HG03558 (cell line): Measurements from ENCODE around the gene FYN.

Experiments used
- ATAC-seq: cut with Tn5 transposase; IDR thresholded peaks from one replicate; pipeline ENCODE4 v1.9.1; 2021; ENCODE audit warnings: moderate number of reproducible peaks; ENCODE audit not compliant: unreplicated experiment; ENCODE audit errors: extremely low read depth

The FYN gene

GRCh38 chr6:111857674-111858337 is 15.4 kb downstream of the FYN start:
- ATAC-seq: no peak

GRCh38 chr6:111855753-111856152 is 17.5 kb downstream of the FYN start:
- no peak for ATAC-seq

GRCh38 chr6:111854683-111855082 is 18.6 kb downstream of the FYN start:
- no peak for ATAC-seq

- ATAC-seq: no peak
Observed at GRCh38 chr6:111852725-111853124, 20.5 kb downstream of the FYN start.

GRCh38 chr6:111850295-111850937 is 22.8 kb downstream of the FYN start:
- no peak for ATAC-seq

GRCh38 chr6:111849298-111849697 is 24.0 kb downstream of the FYN start:
- no peak for ATAC-seq

- ATAC-seq: no peak
Observed at GRCh38 chr6:111848262-111848812, 24.9 kb downstream of the FYN start.

- ATAC-seq: no peak
Observed at GRCh38 chr6:111846492-111847409, 26.5 kb downstream of the FYN start.

- ATAC-seq: no peak
Observed at GRCh38 chr6:111846066-111846465, 27.2 kb downstream of the FYN start.

- peak; percentile 45 for ATAC-seq
Observed at GRCh38 chr6:111845441-111845871, 27.8 kb downstream of the FYN start.

GRCh38 chr6:111844921-111845320 is 28.3 kb downstream of the FYN start:
- no peak for ATAC-seq

GRCh38 chr6:111844376-111844775 is 28.9 kb downstream of the FYN start:
- peak; percentile 29 for ATAC-seq

- no peak for ATAC-seq
Observed at GRCh38 chr6:111843347-111844147, 29.7 kb downstream of the FYN start.

GRCh38 chr6:111842891-111843290 is 30.4 kb downstream of the FYN start:
- no peak for ATAC-seq

- ATAC-seq: no peak
Observed at GRCh38 chr6:111842271-111842822, 30.9 kb downstream of the FYN start.

GRCh38 chr6:111841822-111842221 is 31.4 kb downstream of the FYN start:
- ATAC-seq: no peak

GRCh38 chr6:111840803-111841202 is 32.4 kb downstream of the FYN start:
- ATAC-seq: no peak

- ATAC-seq: no peak
Observed at GRCh38 chr6:111838749-111839484, 34.3 kb downstream of the FYN start.
